Upper lobe of left lung (tissue), 4 donors: ENCODE measurements around the gene GPA33.

Experiments used
- CTCF ChIP-seq, 6 experiments: fragments of 450-650 bp in 4 of 6; fragments of 200-600 bp in 2 of 6; sonication (generic) in 2 of 6; IDR thresholded peaks; one replicate each; pipeline ENCODE4 v1.5.1; 2016 to 2019; ENCODE audit warnings: antibody characterized with exemption in 6 of 6
- EP300 ChIP-seq, 4 donors: sonication (generic); formaldehyde crosslinking; IDR thresholded peaks; one replicate each; pipeline ENCODE4 v1.5.1; 2017; ENCODE audit warnings: antibody characterized with exemption in 4 of 4, control low read depth in 2 of 4
- POLR2A ChIP-seq, 4 donors: fragments of 450-650 bp; IDR thresholded peaks; one replicate each; pipeline ENCODE4 v1.5.1; 2016 to 2017; ENCODE audit warnings: antibody characterized with exemption in 4 of 4, mild to moderate bottlenecking in 2 of 4
- POLR2AphosphoS5 ChIP-seq, 2 donors: sonication (generic); formaldehyde crosslinking; IDR thresholded peaks; one replicate each; pipeline ENCODE4 v1.5.1; 2017; ENCODE audit warnings: antibody characterized with exemption in 2 of 2

GRCh38 chr1:167136191-167136614, 46.0 kb upstream of the GPA33 start:
- TF ChIP-seq CTCF (IDR thresholded peaks at IDR 0.05) (no peak), POLR2A (IDR thresholded peaks at IDR 0.05) (no peak), POLR2AphosphoS5 (IDR thresholded peaks at IDR 0.05) (no peak), EP300 (IDR thresholded peaks at IDR 0.05) (no peak)
